HG02884 (cell line): ENCODE data around the gene DAPK2.

Experiments used
- ATAC-seq: cut with Tn5 transposase; IDR thresholded peaks from one replicate; pipeline ENCODE4 v1.9.1; 2021; ENCODE audit warnings: mild to moderate bottlenecking, moderate library complexity; ENCODE audit not compliant: unreplicated experiment

DAPK2 gene

GRCh38 chr15:64000183-64000951, 45.9 kb downstream of the DAPK2 start:
- no peak for ATAC-seq

- ATAC-seq: no peak
These were observed 47.1 kb downstream of the DAPK2 start for GRCh38 chr15:63999177-63999576.

- ATAC-seq: no peak
These were observed 47.8 kb downstream of the DAPK2 start for GRCh38 chr15:63998489-63998888.

- no peak for ATAC-seq
These were observed 48.4 kb downstream of the DAPK2 start for GRCh38 chr15:63997715-63998442.

- no peak for ATAC-seq
These were observed 49.4 kb downstream of the DAPK2 start for GRCh38 chr15:63996794-63997357.

GRCh38 chr15:63995789-63996188, 50.5 kb downstream of the DAPK2 start:
- no peak for ATAC-seq

GRCh38 chr15:63994073-63994600, 52.1 kb downstream of the DAPK2 start:
- ATAC-seq: no peak

- no peak for ATAC-seq
These were observed 54.0 kb downstream of the DAPK2 start for GRCh38 chr15:63992300-63992699.

- no peak for ATAC-seq
These were observed 54.6 kb downstream of the DAPK2 start for GRCh38 chr15:63991706-63992105.

GRCh38 chr15:63990454-63990853, 55.8 kb downstream of the DAPK2 start:
- no peak for ATAC-seq

GRCh38 chr15:63987796-63988378, 58.4 kb downstream of the DAPK2 start:
- ATAC-seq: no peak

- ATAC-seq: peak; percentile 78
These were observed 59.4 kb downstream of the DAPK2 start for GRCh38 chr15:63986751-63987341.

- ATAC-seq: peak; percentile 6
These were observed 60.1 kb downstream of the DAPK2 start for GRCh38 chr15:63986185-63986680.

- ATAC-seq: no peak
These were observed 60.8 kb downstream of the DAPK2 start for GRCh38 chr15:63985221-63986184.

GRCh38 chr15:63984331-63984730, 62.0 kb downstream of the DAPK2 start:
- ATAC-seq: no peak

GRCh38 chr15:63983061-63983711, 63.1 kb downstream of the DAPK2 start:
- ATAC-seq: no peak

- no peak for ATAC-seq
These were observed 63.9 kb downstream of the DAPK2 start for GRCh38 chr15:63982381-63982854.

GRCh38 chr15:63981596-63982320, 64.5 kb downstream of the DAPK2 start:
- no peak for ATAC-seq
